ENCODE results near the gene ALDH3B1. TPM values are rescaled to one million over a fixed set of nuclear protein-coding genes. Genes with fewer than 3 reads are reported as not detected.

Gene ALDH3B1
- total and polyA plus RNA-seq, 9 of the 15 experiments (the other 6 are each of a cell fraction or from before 2014, with no cell fraction given) = 0.01 to 0.35 (median 0.07) TPM; not detected in 2

DNA sequence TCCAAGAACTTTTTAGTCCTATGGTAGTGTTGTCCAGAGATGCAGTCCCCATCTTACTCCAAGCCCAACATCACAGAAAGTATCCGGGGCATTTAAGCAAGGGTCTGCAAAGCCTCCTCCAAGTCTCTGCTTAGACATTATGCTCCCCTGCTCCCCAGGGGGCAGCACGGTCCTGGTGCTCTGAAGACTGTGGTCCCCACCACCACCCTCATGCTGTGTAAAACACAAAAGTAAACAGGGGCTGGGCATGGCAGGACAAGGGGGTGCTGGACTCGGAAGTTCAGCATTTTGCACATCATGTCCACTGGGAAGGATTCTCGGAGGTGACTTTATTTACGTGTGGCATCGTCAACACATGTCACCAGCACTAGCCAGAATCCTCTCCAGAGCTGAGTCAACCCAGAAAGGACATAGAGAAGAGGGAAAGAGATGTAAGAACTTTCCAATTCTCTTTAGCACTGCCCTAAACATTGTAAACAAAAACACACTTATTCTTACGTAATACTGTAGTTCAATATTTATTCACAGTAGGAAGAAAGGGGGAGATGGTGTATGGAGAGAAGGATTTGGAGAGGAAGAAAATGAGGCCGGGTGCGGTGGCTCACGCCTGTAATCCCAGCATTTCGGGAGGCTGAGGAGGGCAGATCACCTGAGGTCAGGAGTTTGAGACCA, 66.4 kb downstream of the ALDH3B1 start:
- no peaks in the 10 kb centered on the region for H3K79me2 ChIP-seq (ENCODE audit: control insufficient read depth, insufficient read depth, low read length)
- peaks cover 74% of the 10 kb centered on the region; the same call in 2 of the 3 replicates for H3K36me3 ChIP-seq (ENCODE audit: control insufficient read depth, insufficient read depth, low read length)
- no peak overlapping the region for H3K9ac ChIP-seq (ENCODE audit: insufficient read depth in 1 of 2, low read depth in 2 of 2, low read length in 2 of 2)
- no peak overlapping the region for H3K27ac ChIP-seq (ENCODE audit: extremely low read depth, low read depth, low read length)
- no peak overlapping the region for H3K4me3 ChIP-seq
- H2AFZ ChIP-seq (ENCODE audit: low read depth, low read length) = no peak overlapping the region
- 76% methylated on average over 11 of the region's 11 CpGs for WGBS (ENCODE audit: insufficient coverage, low coverage, missing lambda C conversion rate)
- peak; percentile 77 for ATAC-seq
- no peaks in the 10 kb centered on the region for H3K9me3 ChIP-seq (replicated peaks; ENCODE audit: control insufficient read depth, insufficient read depth, low read depth, low read length)
- H3K4me1 ChIP-seq (replicated peaks in 1 of 2; ENCODE audit: control insufficient read depth in 2 of 2, insufficient read depth in 2 of 2, low read length in 2 of 2) = no peaks in the 10 kb centered on the region
- no peaks in the 10 kb centered on the region for H4K20me1 ChIP-seq (replicated peaks; ENCODE audit: control insufficient read depth, insufficient read depth, low read length)
- intact Hi-C loops (cut with micrococcal nuclease) (loop anchor here (1.0 kb wide), 1 partner anchor 130 kb away; no protein-coding TSS in a partner anchor), in situ Hi-C loops (cut with MboI) (no loop called here)
- DNase-seq (ENCODE audit: extremely low read depth in 1 of 4, low spot score in 3 of 4) = peak in 3 of 4 experiments; percentile 21 to 35 (median 32)
- H3K4me2 ChIP-seq (ENCODE audit: insufficient read depth, low read length) = no peak overlapping the region
- BruUV-seq (replicated peaks) = no TSS peak
- no peak for FAIRE-seq
- no peaks in the 10 kb centered on the region for H3K9me1 ChIP-seq (ENCODE audit: control insufficient read depth, insufficient read depth, low read length)
- H3K27me3 ChIP-seq (ENCODE audit: control insufficient read depth in 2 of 2, insufficient read depth in 2 of 2, low read length in 2 of 2) = no peaks in the 10 kb centered on the region
- ChIA-PET POLR2A (interaction anchor here (0.6 kb wide), 1 partner anchor 1355 kb away, joined by 3 read pairs; no protein-coding TSS in a partner anchor), CTCF (ENCODE audit: low intra/inter-chr PET ratio) (no interaction called here)
- TF ChIP-seq ZC3H11A (IDR thresholded peaks at IDR 0.05; ENCODE audit: low read depth, low read length) = no peak
- no peak for TF ChIP-seq STAT5B (CRISPR knock-in tag; IDR thresholded peaks at IDR 0.05)
- TF ChIP-seq CEBPB (tag; IDR thresholded peaks at IDR 0.05) = peak; percentile 68
- TF ChIP-seq, protein P1, sequence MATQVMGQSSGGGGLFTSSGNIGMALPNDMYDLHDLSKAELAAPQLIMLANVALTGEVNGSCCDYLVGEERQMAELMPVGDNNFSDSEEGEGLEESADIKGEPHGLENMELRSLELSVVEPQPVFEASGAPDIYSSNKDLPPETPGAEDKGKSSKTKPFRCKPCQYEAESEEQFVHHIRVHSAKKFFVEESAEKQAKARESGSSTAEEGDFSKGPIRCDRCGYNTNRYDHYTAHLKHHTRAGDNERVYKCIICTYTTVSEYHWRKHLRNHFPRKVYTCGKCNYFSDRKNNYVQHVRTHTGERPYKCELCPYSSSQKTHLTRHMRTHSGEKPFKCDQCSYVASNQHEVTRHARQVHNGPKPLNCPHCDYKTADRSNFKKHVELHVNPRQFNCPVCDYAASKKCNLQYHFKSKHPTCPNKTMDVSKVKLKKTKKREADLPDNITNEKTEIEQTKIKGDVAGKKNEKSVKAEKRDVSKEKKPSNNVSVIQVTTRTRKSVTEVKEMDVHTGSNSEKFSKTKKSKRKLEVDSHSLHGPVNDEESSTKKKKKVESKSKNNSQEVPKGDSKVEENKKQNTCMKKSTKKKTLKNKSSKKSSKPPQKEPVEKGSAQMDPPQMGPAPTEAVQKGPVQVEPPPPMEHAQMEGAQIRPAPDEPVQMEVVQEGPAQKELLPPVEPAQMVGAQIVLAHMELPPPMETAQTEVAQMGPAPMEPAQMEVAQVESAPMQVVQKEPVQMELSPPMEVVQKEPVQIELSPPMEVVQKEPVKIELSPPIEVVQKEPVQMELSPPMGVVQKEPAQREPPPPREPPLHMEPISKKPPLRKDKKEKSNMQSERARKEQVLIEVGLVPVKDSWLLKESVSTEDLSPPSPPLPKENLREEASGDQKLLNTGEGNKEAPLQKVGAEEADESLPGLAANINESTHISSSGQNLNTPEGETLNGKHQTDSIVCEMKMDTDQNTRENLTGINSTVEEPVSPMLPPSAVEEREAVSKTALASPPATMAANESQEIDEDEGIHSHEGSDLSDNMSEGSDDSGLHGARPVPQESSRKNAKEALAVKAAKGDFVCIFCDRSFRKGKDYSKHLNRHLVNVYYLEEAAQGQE (IDR thresholded peaks at IDR 0.05; ENCODE audit: borderline replicate concordance) = peak; percentile 47; the same call in 1 of the 2 replicates
- TF ChIP-seq, protein P1 (CRISPR knock-in tag; IDR thresholded peaks at IDR 0.05; ENCODE audit: low read depth) = no peak
- no peak for TF ChIP-seq ATF4 (CRISPR knock-in tag; IDR thresholded peaks at IDR 0.05)
- TF ChIP-seq YBX1 (IDR thresholded peaks at IDR 0.05) = no peak
- TF ChIP-seq NFATC3 (IDR thresholded peaks at IDR 0.05) = no peak
- TF ChIP-seq ZNF316 (IDR thresholded peaks at IDR 0.05) = no peak
- TF ChIP-seq ARID3B (CRISPR knock-in tag; IDR thresholded peaks at IDR 0.05; ENCODE audit: borderline replicate concordance) = no peak
- no peak for TF ChIP-seq ZEB2 (IDR thresholded peaks at IDR 0.05)
- TF ChIP-seq TAF15 (IDR thresholded peaks at IDR 0.05; ENCODE audit: low read depth, low read length) = no peak

Data from K562 (cell line).